Stimulated activated CD8-positive, alpha-beta memory T cell treated with anti-CD3 and anti-CD28 coated beads, Interleukin-4, amount 100 ng/mL, for 48 hours (primary cell): ENCODE data around the gene RHOG.
A peak's percentile ranks its signal among the peaks of the same experiment; 100 is the strongest.
"Not testable (repeated sequence)": the region's sequence is repeated elsewhere in the genome, so short reads cannot be mapped to it uniquely, and the experiment has no call there.

ENCODE experiments used
- DNase-seq: peaks from one replicate; pipeline ENCODE4 v3.0.0-alpha.2; 2020

Gene RHOG

GRCh38 chr11:3807909-3808860, 32.6 kb downstream of the RHOG start, which contains the start of gene PGAP2:
PGAP2 (plus strand) TSS chr11:3808560; CDS start chr11:3811260, 2,700 bp downstream.
- peak; percentile 78 for DNase-seq

GRCh38 chr11:3803726-3804495, 36.8 kb downstream of the RHOG start:
- no peak for DNase-seq

- DNase-seq = no peak
Observed at GRCh38 chr11:3802011-3802790, 38.6 kb downstream of the RHOG start.

- no peak for DNase-seq
Observed at GRCh38 chr11:3799873-3800272, 40.9 kb downstream of the RHOG start.

- no peak for DNase-seq
Observed at GRCh38 chr11:3799143-3799542, 41.6 kb downstream of the RHOG start.

GRCh38 chr11:3797329-3798090, 43.2 kb downstream of the RHOG start, which contains the start of gene NUP98:
NUP98 (minus strand) TSS chr11:3797554; CDS start chr11:3782117, 15,437 bp downstream.
- peak; percentile 100 for DNase-seq

DNA sequence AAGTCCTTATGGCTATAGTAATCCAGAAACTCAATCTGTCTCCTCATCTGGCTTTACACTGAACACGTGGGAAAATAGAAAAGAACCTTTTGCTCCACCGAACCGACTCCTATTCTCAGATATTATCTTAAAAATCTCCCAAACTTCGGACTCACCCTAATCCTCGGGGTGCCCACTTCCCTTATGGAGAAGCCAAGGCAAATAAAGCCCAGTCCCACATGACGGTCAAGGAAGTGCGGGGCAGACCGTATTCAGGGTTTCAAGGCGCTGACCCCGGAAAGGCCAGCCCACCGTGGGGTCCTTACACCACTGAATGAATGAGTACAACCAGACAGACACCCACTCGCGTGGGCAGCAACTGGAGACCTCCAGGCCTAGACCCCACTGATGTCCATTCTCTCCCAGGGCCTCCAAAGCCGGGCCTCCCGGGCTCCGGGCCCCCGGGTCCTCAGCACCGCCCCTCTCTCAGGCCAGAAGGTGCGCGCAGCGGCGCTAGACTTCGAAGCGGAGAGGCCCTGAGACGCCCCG, 43.9 kb downstream of the RHOG start:
- no peak for DNase-seq

- DNase-seq = no peak
Observed at GRCh38 chr11:3796346-3796745, 44.4 kb downstream of the RHOG start.

DNA sequence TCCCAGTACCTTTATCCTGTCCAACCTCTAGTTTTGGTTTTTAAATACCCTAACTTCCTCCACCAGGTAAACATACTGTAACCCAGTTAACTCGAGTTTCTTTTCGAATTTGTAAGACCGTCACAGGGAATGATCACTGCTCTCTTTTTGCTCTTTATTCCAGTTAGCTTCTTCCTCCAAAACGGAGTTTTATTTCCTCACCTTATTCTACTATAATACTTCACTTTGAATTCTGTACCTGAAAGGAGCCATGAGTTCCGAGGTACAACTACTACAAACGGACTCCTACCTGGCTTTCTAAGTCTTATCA, 44.8 kb downstream of the RHOG start:
- DNase-seq = no peak

- no peak for DNase-seq
Observed at GRCh38 chr11:3795131-3796001, 45.4 kb downstream of the RHOG start.

DNA sequence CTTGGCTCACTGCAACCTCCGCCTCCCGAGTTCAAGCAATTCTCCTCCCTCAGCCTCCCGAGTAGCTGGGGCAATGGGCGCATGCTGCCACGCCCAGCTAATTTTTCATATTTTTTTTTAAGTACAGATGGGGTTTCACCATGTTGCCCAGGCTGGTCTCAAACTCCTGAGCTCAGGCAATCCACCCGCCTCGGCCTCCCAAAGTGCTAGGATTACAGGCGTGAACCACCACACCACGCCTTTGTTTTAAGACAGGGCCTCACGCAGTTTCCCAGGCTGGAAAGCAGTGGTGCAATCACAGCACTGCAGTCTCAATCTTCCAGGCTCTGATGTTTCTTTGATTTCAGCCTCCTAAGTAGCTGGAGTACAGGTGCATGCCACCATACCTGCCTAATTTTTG, 46.4 kb downstream of the RHOG start:
- DNase-seq = not testable (repeated sequence)

DNA sequence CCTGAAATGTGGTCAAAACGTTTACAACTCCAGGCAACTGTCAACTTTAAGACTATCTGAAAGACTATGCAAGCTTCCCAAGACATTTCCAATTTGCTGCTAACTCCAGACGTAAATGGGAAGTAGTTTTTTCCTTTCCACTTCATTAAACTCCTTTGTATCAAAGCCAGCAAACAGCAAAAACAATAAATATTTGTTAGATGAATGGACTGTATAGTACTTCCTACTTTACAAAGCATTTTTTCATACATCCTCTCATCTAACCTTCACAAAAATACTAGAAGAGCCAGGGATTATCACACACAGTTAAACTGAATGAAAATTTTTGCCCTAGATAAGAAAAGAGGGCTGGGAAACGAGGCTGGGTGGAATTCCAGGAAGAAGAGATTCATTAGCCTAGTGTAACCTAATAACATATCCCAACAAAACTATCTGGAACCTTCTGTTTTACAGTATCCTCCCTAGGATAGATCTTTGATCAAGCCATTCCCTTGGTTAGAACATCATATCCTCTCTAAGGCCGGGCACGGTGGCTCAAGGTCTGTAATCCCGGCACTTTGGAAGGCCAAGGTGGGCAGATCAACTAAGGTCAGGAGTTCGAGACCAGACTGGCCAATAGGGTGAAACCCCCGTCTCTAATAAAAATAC, 53.9 kb downstream of the RHOG start:
- DNase-seq = no peak

DNA sequence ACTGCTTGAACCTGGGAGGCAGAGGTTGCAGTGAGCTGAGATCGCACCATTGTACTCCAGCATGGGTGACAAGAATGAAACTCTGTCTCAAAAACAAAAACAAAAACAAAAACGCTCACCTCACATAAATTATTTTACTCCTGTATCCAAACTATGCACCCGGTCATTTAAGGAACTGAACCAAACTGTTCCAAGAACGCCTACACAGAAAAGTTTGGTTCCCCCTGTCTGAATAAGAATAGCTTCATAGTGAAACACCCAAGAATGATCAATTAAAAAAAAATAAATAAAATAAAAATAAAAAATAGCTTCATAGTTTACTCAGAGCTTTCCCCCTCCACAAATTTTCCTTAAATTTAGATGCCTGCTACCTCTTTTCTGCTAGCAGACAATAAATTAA, 57.1 kb downstream of the RHOG start:
- no peak for DNase-seq

- DNase-seq = no peak
Observed at GRCh38 chr11:3782963-3783362, 57.8 kb downstream of the RHOG start.

DNA sequence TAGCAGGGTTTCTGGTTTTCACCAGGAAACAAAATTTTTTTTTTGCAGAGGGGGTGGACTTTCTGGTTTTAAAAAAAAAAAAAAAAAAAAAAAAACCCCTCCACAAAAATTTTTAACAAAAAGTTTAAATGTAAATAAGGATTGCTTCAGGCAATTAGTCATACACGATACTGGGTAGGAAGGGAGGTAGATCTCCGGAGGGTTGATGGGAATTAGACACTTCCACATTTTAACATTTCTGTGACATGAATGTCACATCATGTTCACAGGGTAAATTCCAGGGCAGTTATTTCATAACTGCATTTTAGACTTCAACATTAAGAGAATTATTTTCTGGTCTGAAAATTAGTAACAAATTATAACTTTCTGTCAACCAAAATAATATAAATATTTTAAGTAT, 59.3 kb downstream of the RHOG start:
- DNase-seq = no peak
